HG03460 (cell line): ENCODE measurements around the gene STYX.
A peak's percentile ranks its signal among the peaks of the same experiment; 100 is the strongest.

Source experiments
- ATAC-seq: cut with Tn5 transposase; IDR thresholded peaks from one replicate; pipeline ENCODE4 v1.9.1; 2021; ENCODE audit not compliant: unreplicated experiment

The STYX gene

GRCh38 chr14:52729925-52730708, at the start of gene STYX:
TSS of gene STYX (plus strand) at chr14:52730166. CDS start at chr14:52730475, 309 bp downstream.
- ATAC-seq = peak; percentile 94

- no peak for ATAC-seq
Observed at GRCh38 chr14:52683985-52684520, 45.9 kb upstream of the STYX start.

GRCh38 chr14:52686176-52686575, 43.8 kb upstream of the STYX start:
- no peak for ATAC-seq

GRCh38 chr14:52690983-52691760, 38.8 kb upstream of the STYX start:
- ATAC-seq = no peak

- no peak for ATAC-seq
Observed at GRCh38 chr14:52692248-52692962, 37.6 kb upstream of the STYX start.

- ATAC-seq = no peak
Observed at GRCh38 chr14:52693036-52693435, 36.9 kb upstream of the STYX start.

- no peak for ATAC-seq
Observed at GRCh38 chr14:52693532-52693931, 36.4 kb upstream of the STYX start.

- peak; percentile 56 for ATAC-seq
Observed at GRCh38 chr14:52694761-52695480, 35.0 kb upstream of the STYX start.

GRCh38 chr14:52695481-52696091, 34.4 kb upstream of the STYX start, which contains the start of gene ERO1A:
TSS of gene ERO1A (minus strand) at chr14:52695558. CDS start at chr14:52695481, 77 bp downstream.
- ATAC-seq = peak; percentile 62

- no peak for ATAC-seq
Observed at GRCh38 chr14:52700701-52701172, 29.2 kb upstream of the STYX start.

- no peak for ATAC-seq
Observed at GRCh38 chr14:52701223-52701622, 28.7 kb upstream of the STYX start.

- no peak for ATAC-seq
Observed at GRCh38 chr14:52703225-52703624, 26.7 kb upstream of the STYX start.

- no peak for ATAC-seq
Observed at GRCh38 chr14:52703664-52704063, 26.3 kb upstream of the STYX start.

- no peak for ATAC-seq
Observed at GRCh38 chr14:52706286-52706685, 23.7 kb upstream of the STYX start.

GRCh38 chr14:52706724-52707706, 23.0 kb upstream of the STYX start, which contains the start of gene PSMC6:
TSS of gene PSMC6 (plus strand) at chr14:52707200. CDS start at chr14:52707220, 20 bp downstream.
- ATAC-seq = peak; percentile 96

GRCh38 chr14:52711666-52712065, 18.3 kb upstream of the STYX start:
- ATAC-seq = no peak

- ATAC-seq = no peak
Observed at GRCh38 chr14:52716155-52716554, 13.8 kb upstream of the STYX start.

GRCh38 chr14:52723514-52724359, 6.2 kb upstream of the STYX start:
- no peak for ATAC-seq
